OCI-LY7 (cell line): ENCODE results near the gene PDK2.

ENCODE experiments used
- EZH2phosphoT487 ChIP-seq: fragments of 200-600 bp; sonication (generic); IDR thresholded peaks from 2 replicates; pipeline ENCODE4 v1.6.1; 2018; ENCODE audit warnings: low read depth, borderline replicate concordance, mild to moderate bottlenecking, mixed run types, antibody characterized with exemption, low read length, moderate library complexity, mixed read lengths
- TF ChIP-seq, protein P1 (sequence below): fragments of 200-600 bp; sonication (generic); conservative IDR thresholded peaks from 2 replicates; pipeline ENCODE4 v1.5.1; 2014; ENCODE audit warnings: mild to moderate bottlenecking, antibody characterized with exemption, low read length, moderate library complexity, mixed read lengths

GRCh38 chr17:50064253-50065001, 30.7 kb upstream of the PDK2 start:
- TF ChIP-seq, protein P1, sequence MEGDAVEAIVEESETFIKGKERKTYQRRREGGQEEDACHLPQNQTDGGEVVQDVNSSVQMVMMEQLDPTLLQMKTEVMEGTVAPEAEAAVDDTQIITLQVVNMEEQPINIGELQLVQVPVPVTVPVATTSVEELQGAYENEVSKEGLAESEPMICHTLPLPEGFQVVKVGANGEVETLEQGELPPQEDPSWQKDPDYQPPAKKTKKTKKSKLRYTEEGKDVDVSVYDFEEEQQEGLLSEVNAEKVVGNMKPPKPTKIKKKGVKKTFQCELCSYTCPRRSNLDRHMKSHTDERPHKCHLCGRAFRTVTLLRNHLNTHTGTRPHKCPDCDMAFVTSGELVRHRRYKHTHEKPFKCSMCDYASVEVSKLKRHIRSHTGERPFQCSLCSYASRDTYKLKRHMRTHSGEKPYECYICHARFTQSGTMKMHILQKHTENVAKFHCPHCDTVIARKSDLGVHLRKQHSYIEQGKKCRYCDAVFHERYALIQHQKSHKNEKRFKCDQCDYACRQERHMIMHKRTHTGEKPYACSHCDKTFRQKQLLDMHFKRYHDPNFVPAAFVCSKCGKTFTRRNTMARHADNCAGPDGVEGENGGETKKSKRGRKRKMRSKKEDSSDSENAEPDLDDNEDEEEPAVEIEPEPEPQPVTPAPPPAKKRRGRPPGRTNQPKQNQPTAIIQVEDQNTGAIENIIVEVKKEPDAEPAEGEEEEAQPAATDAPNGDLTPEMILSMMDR = no peak
- no peak for TF ChIP-seq EZH2phosphoT487
